ENCODE results near the gene FAM171A1. TPM values are rescaled to one million over a fixed set of nuclear protein-coding genes. Genes with fewer than 3 reads are reported as not detected.

FAM171A1 gene
- total and polyA plus RNA-seq, 2 donors (not counting 1 experiment from before 2014, with no cell fraction given), result 0.09 TPM; not detected in 1

GRCh38 chr10:15387021-15387420 is 15.9 kb upstream of the FAM171A1 start:
- Mint-ChIP-seq H3K4me3 (no peak overlapping the region), H3K27ac (no peak overlapping the region), H3K4me1 (no peaks in the 10 kb centered on the region), H3K9me3 (ENCODE audit: insufficient read depth) (no peaks in the 10 kb centered on the region), H3K27me3 (peaks cover 17% of the 10 kb centered on the region)
- Histone ChIP-seq H3K4me3 (ENCODE audit: control extremely low read depth in 1 of 5, extremely low read depth in 1 of 5, insufficient read depth in 1 of 5, low read depth in 2 of 5, low read length in 4 of 5) (no peak overlapping the region), H4K20me1 (ENCODE audit: control insufficient read depth, insufficient read depth, low read length, poor library complexity, severe bottlenecking) (no peaks in the 10 kb centered on the region), H3K79me2 (ENCODE audit: control insufficient read depth, insufficient read depth, low read length) (no peaks in the 10 kb centered on the region), H3K9ac (ENCODE audit: low read length) (no peak overlapping the region), H3K4me2 (replicated peaks; ENCODE audit: low read depth, low read length, poor library complexity, severe bottlenecking) (no peak overlapping the region), H3K27me3 (replicated peaks in 1 of 4; ENCODE audit: control extremely low read depth in 1 of 4, control insufficient read depth in 3 of 4, insufficient read depth in 4 of 4, low read length in 3 of 4) (no peaks in the 10 kb centered on the region), H3K27ac (ENCODE audit: low read length in 2 of 2) (no peak overlapping the region), H3K9me3 (ENCODE audit: control extremely low read depth in 1 of 3, control insufficient read depth in 2 of 3, insufficient read depth in 1 of 3, low read length in 2 of 3) (peaks cover 0 to 10% (median 0%) of the 10 kb centered on the region in 3 donors), H3K36me3 (replicated peaks in 1 of 2; ENCODE audit: control extremely low read depth in 1 of 2, control insufficient read depth in 1 of 2, extremely low read depth in 1 of 2, insufficient read depth in 2 of 2, low read length in 1 of 2) (no peaks in the 10 kb centered on the region), H2AFZ (ENCODE audit: insufficient read depth, low read depth, low read length, poor library complexity, severe bottlenecking) (no peak overlapping the region), H3K4me1 (ENCODE audit: control insufficient read depth in 2 of 2, insufficient read depth in 2 of 2, low read length in 2 of 2) (no peaks in the 10 kb centered on the region)
- CTCF ChIA-PET, result no interaction called here
- no peak for TF ChIP-seq EZH2 (IDR thresholded peaks at IDR 0.05; ENCODE audit: borderline replicate concordance, insufficient read depth, low read depth, low read length, poor library complexity, severe bottlenecking)
- TF ChIP-seq CTCF (IDR thresholded peaks at IDR 0.05), result no peak
- POLR2A ChIA-PET, result no interaction called here
- intact Hi-C loops (cut with micrococcal nuclease), result no loop called here
- no peak for ATAC-seq (ENCODE audit: low read depth)
- WGBS (ENCODE audit: insufficient coverage), result 40% methylated on average over 1 of the region's 5 CpGs
- DNase-seq, result no peak

DNA sequence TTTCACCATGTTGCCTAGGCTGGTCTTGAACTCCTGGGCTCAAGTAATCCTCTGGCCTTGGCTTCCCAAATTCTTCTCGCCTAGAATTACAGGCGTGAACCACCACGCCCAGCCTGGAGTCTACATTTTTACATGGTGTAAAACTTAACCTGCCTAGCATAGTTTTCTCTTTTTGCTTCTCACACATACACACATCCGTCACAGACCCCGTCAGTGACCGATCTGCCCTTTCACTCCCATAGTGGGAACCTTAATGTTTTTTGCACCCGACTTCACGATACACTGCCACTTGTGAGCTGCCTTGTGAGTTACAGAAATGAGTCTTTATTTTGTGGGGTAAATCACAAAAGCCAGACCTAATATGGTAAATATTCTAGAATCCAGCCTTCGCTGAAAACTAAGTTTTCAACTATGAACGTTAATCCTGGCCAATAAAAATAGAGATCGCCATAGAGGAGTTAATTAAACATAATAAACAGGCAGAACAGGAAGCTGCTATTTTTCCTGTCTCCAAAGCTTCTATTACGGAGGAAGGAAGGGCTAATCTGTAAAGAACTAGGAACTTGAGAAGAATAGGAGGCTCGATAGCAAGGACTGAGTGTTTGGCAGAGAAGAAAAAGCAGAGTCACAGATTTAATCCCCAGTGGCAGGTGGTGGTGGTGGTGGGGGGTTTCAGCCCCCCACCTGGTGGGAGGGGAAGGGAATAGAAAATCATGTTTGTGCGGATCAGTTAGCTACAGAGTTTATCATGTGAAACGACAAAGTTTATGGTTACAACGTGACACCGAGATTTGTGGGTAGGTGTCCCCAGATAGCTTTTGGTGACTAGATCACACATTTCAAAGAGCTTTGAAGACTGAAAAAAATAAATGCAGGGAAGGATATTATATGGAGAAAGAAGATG is 14.7 kb upstream of the FAM171A1 start:
- Histone ChIP-seq H3K27me3 (replicated peaks in 1 of 4; ENCODE audit: control extremely low read depth in 1 of 4, control insufficient read depth in 3 of 4, insufficient read depth in 4 of 4, low read length in 3 of 4) (peaks cover 0 to 5% (median 0%) of the 10 kb centered on the region in 4 experiments), H3K27ac (ENCODE audit: low read length in 2 of 2) (no peak overlapping the region), H3K9ac (ENCODE audit: low read length) (no peak overlapping the region), H3K9me3 (ENCODE audit: control extremely low read depth in 1 of 3, control insufficient read depth in 2 of 3, insufficient read depth in 1 of 3, low read length in 2 of 3) (peaks cover 0 to 10% (median 0%) of the 10 kb centered on the region in 3 donors), H3K36me3 (replicated peaks in 1 of 2; ENCODE audit: control extremely low read depth in 1 of 2, control insufficient read depth in 1 of 2, extremely low read depth in 1 of 2, insufficient read depth in 2 of 2, low read length in 1 of 2) (no peaks in the 10 kb centered on the region), H3K79me2 (ENCODE audit: control insufficient read depth, insufficient read depth, low read length) (no peaks in the 10 kb centered on the region), H2AFZ (ENCODE audit: insufficient read depth, low read depth, low read length, poor library complexity, severe bottlenecking) (no peak overlapping the region), H3K4me1 (ENCODE audit: control insufficient read depth in 2 of 2, insufficient read depth in 2 of 2, low read length in 2 of 2) (no peaks in the 10 kb centered on the region), H3K4me2 (replicated peaks; ENCODE audit: low read depth, low read length, poor library complexity, severe bottlenecking) (no peak overlapping the region), H3K4me3 (ENCODE audit: control extremely low read depth in 1 of 5, extremely low read depth in 1 of 5, insufficient read depth in 1 of 5, low read depth in 2 of 5, low read length in 4 of 5) (no peak overlapping the region), H4K20me1 (ENCODE audit: control insufficient read depth, insufficient read depth, low read length, poor library complexity, severe bottlenecking) (no peaks in the 10 kb centered on the region)
- DNase-seq (no peak), ATAC-seq (ENCODE audit: low read depth) (no peak)
- H3K4me3 Mint-ChIP-seq, result no peak overlapping the region
- intact Hi-C loops (cut with micrococcal nuclease), result no loop called here
- H3K4me1 Mint-ChIP-seq, result no peaks in the 10 kb centered on the region
- 71% methylated on average over 8 of the region's 17 CpGs for WGBS (ENCODE audit: insufficient coverage)
- H3K27me3 Mint-ChIP-seq, result peaks cover 21% of the 10 kb centered on the region
- H3K27ac Mint-ChIP-seq, result no peak overlapping the region
- ChIA-PET POLR2A (no interaction called here), CTCF (no interaction called here)
- TF ChIP-seq EZH2 (IDR thresholded peaks at IDR 0.05; ENCODE audit: borderline replicate concordance, insufficient read depth, low read depth, low read length, poor library complexity, severe bottlenecking) (no peak), CTCF (IDR thresholded peaks at IDR 0.05) (no peak)
- H3K9me3 Mint-ChIP-seq (ENCODE audit: insufficient read depth), result no peaks in the 10 kb centered on the region
